Measurements from ENCODE around the gene PCDH9. TPM values are rescaled to one million over a fixed set of nuclear protein-coding genes. Genes with fewer than 3 reads are reported as not detected.

The PCDH9 gene
- total and polyA plus RNA-seq, 2 of the 4 experiments (the other 2 are of a cell fraction): 2.2 to 10.2 TPM

- no peak overlapping the region for H3K9ac ChIP-seq (ENCODE audit: low read depth, low read length)
- H3K27ac ChIP-seq (ENCODE audit: insufficient read depth, low read length): no peak overlapping the region
- H2AK9ac ChIP-seq (replicated peaks; ENCODE audit: low read depth, low read length, poor library complexity): no peak overlapping the region
- in situ Hi-C loops (cut with MboI; ENCODE audit: low sequenced_read_pairs): no loop called here
- no peaks in the 10 kb centered on the region for H4K20me1 ChIP-seq (ENCODE audit: insufficient read depth, low read length)
- H3K23ac ChIP-seq (ENCODE audit: low read depth, low read length): no peak overlapping the region
- H3K4ac ChIP-seq (ENCODE audit: low read depth, low read length): no peak overlapping the region
- H3K56ac ChIP-seq (ENCODE audit: extremely low read depth, insufficient read depth, low read length): no peak overlapping the region
- no peaks in the 10 kb centered on the region for H3K36me3 ChIP-seq (ENCODE audit: control insufficient read depth, insufficient read depth, low read length)
- H3K4me1 ChIP-seq (ENCODE audit: control insufficient read depth, insufficient read depth, low read length): peaks cover 1% of the 10 kb centered on the region
- H2AFZ ChIP-seq (replicated peaks; ENCODE audit: low read length, poor library complexity): no peak overlapping the region
- H3K27me3 ChIP-seq (ENCODE audit: control insufficient read depth, insufficient read depth, low read length): no peaks in the 10 kb centered on the region
- no peak overlapping the region for H2AK5ac ChIP-seq (ENCODE audit: low read depth, low read length)
- H3K9me1 ChIP-seq (ENCODE audit: insufficient read depth, low read length): no peaks in the 10 kb centered on the region
- 100% methylated on average over 1 of the region's 5 CpGs; no CpG with 5 or more reads in 1 of the 2 experiments for WGBS, 2 experiments (ENCODE audit: extremely low coverage in 2 of 2, insufficient read length in 1 of 2)
- no peak overlapping the region for H3K18ac ChIP-seq (ENCODE audit: low read depth, low read length)
- intact Hi-C loops (cut with micrococcal nuclease): no loop called here
- H4K8ac ChIP-seq (ENCODE audit: low read depth in 2 of 2, low read length in 2 of 2): no peak overlapping the region
- H2BK15ac ChIP-seq (ENCODE audit: low read depth, low read length): no peak overlapping the region
- H2BK5ac ChIP-seq (ENCODE audit: low read depth, low read length, poor library complexity, severe bottlenecking): no peak overlapping the region
- BruUV-seq (replicated peaks): no TSS peak
- ATAC-seq (ENCODE audit: low read depth) (no peak), DNase-seq (no peak)
- dilution Hi-C loops (cut with HindIII; ENCODE audit: low sequenced_read_pairs, unreplicated experiment): no loop called here
- no peak overlapping the region for H4K91ac ChIP-seq (ENCODE audit: insufficient read depth, low read depth, low read length)
- no peak overlapping the region for H3K4me2 ChIP-seq (ENCODE audit: low read depth, low read length)
- H3K14ac ChIP-seq (replicated peaks; ENCODE audit: low read depth, low read length): no peak overlapping the region
- H2BK20ac ChIP-seq (ENCODE audit: low read depth, low read length): no peak overlapping the region
- no peak overlapping the region for H3K4me3 ChIP-seq (ENCODE audit: insufficient read depth, low read depth, low read length)
- H3K79me1 ChIP-seq (ENCODE audit: low read depth in 1 of 2, low read length in 2 of 2): no peaks in the 10 kb centered on the region
- no peak for TF ChIP-seq SMC3 (IDR thresholded peaks at IDR 0.05; ENCODE audit: low read depth, low read length)
- TF ChIP-seq NFE2L2 (IDR thresholded peaks at IDR 0.05; ENCODE audit: low read depth, low read length): no peak
- TF ChIP-seq, protein P1, sequence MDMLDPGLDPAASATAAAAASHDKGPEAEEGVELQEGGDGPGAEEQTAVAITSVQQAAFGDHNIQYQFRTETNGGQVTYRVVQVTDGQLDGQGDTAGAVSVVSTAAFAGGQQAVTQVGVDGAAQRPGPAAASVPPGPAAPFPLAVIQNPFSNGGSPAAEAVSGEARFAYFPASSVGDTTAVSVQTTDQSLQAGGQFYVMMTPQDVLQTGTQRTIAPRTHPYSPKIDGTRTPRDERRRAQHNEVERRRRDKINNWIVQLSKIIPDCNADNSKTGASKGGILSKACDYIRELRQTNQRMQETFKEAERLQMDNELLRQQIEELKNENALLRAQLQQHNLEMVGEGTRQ (IDR thresholded peaks at IDR 0.05; ENCODE audit: low read depth, low read length): no peak
- no peak for TF ChIP-seq CHD1 (IDR thresholded peaks at IDR 0.05; ENCODE audit: low read depth, low read length)
- TF ChIP-seq RAD21 (IDR thresholded peaks at IDR 0.05; ENCODE audit: low read length): no peak
- TF ChIP-seq, protein P2, sequence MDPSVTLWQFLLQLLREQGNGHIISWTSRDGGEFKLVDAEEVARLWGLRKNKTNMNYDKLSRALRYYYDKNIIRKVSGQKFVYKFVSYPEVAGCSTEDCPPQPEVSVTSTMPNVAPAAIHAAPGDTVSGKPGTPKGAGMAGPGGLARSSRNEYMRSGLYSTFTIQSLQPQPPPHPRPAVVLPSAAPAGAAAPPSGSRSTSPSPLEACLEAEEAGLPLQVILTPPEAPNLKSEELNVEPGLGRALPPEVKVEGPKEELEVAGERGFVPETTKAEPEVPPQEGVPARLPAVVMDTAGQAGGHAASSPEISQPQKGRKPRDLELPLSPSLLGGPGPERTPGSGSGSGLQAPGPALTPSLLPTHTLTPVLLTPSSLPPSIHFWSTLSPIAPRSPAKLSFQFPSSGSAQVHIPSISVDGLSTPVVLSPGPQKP (IDR thresholded peaks at IDR 0.05; ENCODE audit: borderline replicate concordance, low read depth, low read length): no peak
- no peak for TF ChIP-seq MAZ (IDR thresholded peaks at IDR 0.05; ENCODE audit: borderline replicate concordance, low read depth, low read length)
- TF ChIP-seq MAFK (IDR thresholded peaks at IDR 0.05; ENCODE audit: low read depth, low read length): no peak
- no peak for TF ChIP-seq POLR2A (IDR thresholded peaks at IDR 0.05; ENCODE audit: low read depth, low read length)
- no peak for TF ChIP-seq RCOR1 (IDR thresholded peaks at IDR 0.05; ENCODE audit: insufficient replicate concordance, low read length)
- no peak for TF ChIP-seq RFX5 (IDR thresholded peaks at IDR 0.05; ENCODE audit: low read depth, low read length)
- ChIA-PET POLR2A (ENCODE audit: unreplicated experiment) (no interaction called here), CTCF (interaction anchor here (0.8 kb wide), 1 partner anchor 10 kb away, joined by 3 read pairs; no protein-coding TSS in a partner anchor)
- H4K5ac ChIP-seq (ENCODE audit: low read depth, low read length): no peak overlapping the region
- H3K9me3 ChIP-seq (ENCODE audit: control insufficient read depth, insufficient read depth, low read length): no peaks in the 10 kb centered on the region
- H2BK120ac ChIP-seq (ENCODE audit: low read depth, low read length): no peak overlapping the region
These were observed 870.1 kb downstream of the PCDH9 start for GRCh38 chr13:66359910-66360552.

All from IMR-90 (cell line).